HG03064 (cell line): Measurements from ENCODE around the gene FAM120A.
"Not testable (repeated sequence)": the region's sequence is repeated elsewhere in the genome, so short reads cannot be mapped to it uniquely, and the experiment has no call there.

Experiments
- ATAC-seq: cut with Tn5 transposase; IDR thresholded peaks from one replicate; pipeline ENCODE4 v1.9.1; 2021; ENCODE audit warnings: low read depth; ENCODE audit not compliant: unreplicated experiment

FAM120A gene, protein sequence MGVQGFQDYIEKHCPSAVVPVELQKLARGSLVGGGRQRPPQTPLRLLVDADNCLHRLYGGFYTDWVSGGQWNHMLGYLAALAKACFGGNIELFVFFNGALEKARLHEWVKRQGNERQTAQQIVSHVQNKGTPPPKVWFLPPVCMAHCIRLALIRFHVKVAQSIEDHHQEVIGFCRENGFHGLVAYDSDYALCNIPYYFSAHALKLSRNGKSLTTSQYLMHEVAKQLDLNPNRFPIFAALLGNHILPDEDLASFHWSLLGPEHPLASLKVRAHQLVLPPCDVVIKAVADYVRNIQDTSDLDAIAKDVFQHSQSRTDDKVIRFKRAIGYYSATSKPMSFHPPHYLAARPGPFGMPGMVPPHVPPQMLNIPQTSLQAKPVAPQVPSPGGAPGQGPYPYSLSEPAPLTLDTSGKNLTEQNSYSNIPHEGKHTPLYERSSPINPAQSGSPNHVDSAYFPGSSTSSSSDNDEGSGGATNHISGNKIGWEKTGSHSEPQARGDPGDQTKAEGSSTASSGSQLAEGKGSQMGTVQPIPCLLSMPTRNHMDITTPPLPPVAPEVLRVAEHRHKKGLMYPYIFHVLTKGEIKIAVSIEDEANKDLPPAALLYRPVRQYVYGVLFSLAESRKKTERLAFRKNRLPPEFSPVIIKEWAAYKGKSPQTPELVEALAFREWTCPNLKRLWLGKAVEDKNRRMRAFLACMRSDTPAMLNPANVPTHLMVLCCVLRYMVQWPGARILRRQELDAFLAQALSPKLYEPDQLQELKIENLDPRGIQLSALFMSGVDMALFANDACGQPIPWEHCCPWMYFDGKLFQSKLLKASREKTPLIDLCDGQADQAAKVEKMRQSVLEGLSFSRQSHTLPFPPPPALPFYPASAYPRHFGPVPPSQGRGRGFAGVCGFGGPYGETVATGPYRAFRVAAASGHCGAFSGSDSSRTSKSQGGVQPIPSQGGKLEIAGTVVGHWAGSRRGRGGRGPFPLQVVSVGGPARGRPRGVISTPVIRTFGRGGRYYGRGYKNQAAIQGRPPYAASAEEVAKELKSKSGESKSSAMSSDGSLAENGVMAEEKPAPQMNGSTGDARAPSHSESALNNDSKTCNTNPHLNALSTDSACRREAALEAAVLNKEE

DNA sequence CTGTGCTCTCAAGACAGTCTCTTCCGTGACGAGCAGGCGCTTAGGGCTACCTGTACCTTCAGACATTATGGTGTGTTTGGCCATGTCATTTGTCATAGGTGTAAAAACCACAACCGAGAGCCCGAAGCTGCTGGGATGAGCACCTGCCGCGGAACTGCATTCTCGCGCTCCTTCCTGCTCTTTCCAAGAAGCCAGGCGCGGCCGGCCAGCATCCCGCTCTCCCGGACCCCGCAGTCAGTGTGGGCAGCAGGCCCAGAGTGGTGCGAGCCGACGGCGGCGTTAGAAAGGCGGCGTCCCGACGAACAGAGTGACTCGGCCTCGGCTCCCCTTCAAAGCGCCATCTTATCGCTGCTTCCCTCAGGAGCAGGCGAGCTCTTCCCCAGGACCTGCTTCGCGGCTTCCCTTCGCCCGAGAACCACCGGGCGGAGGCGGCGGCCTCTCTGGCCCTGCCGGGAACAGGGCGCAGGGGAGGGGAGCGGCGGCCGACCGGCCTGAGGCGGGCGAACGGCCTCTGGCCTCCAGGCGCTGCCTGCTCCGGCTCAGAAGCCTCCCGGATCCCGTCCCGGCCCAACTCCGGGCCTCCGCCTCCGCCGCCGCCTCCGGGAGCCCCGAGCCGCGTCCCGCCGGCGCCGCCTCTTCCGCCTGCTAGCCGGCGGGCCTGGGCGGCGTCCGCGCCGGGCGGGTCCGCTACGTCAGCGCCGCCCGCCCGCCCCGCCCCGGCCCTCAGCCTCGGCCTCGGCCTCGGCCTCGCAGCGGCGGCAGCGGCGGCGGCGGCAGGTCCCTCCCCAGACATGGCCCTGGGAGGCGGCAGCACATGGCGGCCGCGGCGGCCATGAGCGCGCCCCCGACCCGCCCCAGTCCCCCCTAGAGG, at the start of gene FAM120A:
Gene FAM120A (plus strand): TSS at position 741 of the 871 bp plus-strand sequence. CDS start 231 bp downstream, outside the sequence.
- ATAC-seq, result peak; percentile 56

DNA sequence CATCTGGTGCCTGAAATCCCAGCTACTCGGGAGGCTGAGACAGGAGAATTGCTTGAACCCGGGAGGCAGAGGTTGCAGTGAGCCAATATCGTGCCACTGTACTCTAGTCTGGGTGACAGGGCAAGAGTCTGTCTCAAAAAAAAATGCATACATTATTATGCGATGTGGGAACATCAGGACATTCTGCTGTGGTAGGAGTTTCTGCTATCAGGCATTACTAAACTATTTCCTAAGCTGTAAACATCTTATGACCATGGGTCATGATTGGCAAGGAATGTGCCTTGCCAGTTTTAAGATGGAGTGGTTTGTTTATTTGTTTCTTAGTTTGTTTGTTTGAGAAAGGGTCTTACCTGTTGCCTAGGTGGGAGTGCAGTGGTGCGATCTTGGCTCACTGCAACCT, 45.1 kb upstream of the FAM120A start:
- no peak for ATAC-seq

DNA sequence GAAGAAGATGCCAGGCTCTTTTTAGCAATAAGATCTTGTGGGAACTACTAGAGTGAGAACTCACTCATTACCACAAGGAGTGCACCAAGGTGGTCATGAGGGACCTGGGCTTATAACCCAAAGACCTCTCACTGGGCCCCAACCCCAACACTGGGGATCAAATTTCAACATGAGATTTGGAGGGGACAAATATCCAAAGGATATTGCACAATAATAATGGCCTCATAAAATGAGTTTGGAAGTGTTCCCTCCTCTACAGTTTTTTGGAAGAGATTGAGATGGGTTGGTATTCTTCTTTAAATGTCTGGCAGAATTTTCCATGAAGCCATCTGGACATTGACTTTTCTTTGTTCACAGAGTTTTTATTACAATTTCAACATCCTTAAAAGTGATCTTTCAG, 38.0 kb upstream of the FAM120A start:
- no peak for ATAC-seq

DNA sequence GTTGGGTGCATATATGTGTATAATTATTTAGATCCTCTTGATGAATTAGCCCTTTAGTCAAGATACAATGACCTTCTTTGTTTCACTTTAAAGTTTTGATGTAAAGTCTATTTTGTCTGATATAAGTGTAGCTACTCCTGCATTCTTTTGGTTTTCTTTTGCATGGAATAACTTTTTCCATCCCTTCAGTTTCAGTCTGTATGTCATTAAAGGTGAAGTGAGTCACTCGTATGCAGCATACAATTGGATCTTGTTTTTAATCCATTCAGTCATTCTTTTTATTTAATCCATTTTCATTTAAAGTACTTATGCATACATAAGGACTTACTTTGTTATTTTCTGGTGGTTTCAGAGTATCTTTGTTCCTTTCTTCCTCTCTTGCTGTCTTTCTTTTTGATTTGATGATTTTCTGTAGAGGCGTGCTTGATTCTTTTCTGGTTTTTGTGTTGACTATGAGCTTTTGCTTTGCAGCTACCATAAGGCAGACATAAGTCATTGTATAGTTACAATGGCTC, 36.3 kb upstream of the FAM120A start:
- no peak for ATAC-seq

DNA sequence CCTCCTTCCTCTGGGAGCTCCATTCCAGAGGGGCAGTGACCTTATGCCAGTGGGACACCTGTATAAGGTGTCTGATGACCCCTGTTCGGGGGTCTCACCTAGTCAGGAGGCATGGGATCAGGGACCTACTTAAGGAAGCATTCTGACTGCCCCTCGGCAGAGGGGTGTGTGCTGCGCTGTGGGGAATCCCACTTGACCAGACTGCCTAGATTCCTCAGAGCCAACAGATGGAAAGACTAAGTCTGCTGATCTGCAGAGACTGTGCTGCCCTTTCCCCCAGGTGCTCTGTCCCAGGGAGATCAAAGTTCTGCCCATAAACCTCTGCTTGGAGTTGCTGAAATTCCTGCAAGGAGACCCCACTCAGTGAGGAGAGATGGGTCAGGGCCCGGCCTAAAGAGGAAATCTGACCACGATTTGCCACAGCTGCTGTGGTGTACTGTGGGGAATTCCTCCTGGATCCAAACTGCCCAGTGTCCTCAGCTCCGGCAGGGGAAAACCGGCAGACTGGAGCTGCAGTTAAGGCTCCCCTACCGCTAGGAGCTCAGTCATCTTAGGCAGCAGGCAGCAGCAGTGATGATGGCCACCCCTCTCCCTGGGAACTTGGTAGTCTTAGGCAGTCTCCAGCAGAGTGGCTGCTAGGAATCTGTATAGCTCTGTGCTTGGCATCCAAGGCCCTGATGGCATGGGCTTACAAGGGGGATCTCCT, 34.8 kb upstream of the FAM120A start:
- ATAC-seq, result no peak

DNA sequence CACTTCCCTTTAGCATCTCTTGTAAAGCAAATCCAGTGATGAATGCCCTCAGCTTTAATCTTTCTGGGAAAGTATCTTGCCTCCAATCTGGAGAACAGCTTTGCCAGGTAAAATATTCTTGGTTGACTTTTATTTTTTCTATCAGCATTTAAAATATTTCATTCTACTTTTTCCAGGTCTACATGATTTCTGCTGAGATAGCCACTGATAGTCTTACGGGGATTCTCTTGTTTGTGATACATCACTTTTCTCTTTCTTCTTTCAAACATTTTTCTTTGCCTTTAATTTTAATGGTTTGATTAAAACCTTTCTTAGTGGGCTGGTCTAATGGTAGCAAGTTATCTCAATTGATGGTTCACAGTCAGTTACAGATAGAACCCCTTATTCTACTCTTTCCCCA, 33.9 kb upstream of the FAM120A start:
- no peak for ATAC-seq

DNA sequence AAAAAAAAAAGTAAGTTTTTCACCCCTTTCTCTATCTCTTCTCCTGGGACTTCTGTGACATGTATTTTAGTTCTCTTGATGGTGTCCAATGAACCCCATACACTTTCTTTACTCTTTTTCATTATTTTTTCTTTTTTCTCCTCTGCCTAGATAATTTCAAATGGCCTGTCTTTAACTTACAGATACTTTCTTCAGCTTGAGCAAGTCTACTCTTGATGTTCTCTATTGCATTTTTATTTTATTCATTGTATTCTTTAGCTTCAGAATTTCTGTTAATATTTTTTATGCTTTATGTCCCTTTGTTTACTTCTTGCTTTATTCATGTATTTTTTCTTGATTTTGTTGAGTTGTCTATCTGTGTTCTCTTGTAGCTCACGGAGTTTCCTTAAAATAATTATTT, 32.5 kb upstream of the FAM120A start:
- no peak for ATAC-seq

DNA sequence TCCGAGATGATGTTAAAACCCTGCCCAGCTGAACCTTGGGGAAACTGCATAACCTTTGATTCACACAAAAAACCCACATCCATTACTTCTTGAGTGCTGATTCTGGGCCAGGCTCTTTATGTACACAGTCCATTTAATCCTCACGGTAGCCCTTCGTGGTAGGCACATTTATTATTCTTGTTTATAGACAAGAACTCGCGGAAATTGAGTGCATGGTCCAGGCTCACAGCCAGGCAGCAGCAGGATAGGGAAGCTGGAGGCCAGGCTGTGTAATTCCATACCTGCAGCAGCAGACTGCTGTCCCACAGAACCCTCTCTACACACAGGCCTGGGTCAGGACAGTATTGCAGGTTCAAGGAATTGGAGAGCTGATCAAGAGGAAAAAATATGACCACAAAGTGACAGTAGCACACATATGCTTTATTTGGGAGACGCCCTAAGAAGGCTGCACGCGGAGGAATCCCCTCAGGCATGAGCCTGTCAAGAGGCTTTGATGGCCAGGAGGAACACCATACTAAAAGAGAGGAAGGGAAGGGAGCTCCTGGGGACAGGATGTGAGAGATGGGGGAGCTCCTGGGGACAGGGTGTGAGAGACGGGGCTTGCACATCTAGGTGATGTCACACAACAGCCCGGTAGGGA, 28.4 kb upstream of the FAM120A start:
- ATAC-seq, result no peak

DNA sequence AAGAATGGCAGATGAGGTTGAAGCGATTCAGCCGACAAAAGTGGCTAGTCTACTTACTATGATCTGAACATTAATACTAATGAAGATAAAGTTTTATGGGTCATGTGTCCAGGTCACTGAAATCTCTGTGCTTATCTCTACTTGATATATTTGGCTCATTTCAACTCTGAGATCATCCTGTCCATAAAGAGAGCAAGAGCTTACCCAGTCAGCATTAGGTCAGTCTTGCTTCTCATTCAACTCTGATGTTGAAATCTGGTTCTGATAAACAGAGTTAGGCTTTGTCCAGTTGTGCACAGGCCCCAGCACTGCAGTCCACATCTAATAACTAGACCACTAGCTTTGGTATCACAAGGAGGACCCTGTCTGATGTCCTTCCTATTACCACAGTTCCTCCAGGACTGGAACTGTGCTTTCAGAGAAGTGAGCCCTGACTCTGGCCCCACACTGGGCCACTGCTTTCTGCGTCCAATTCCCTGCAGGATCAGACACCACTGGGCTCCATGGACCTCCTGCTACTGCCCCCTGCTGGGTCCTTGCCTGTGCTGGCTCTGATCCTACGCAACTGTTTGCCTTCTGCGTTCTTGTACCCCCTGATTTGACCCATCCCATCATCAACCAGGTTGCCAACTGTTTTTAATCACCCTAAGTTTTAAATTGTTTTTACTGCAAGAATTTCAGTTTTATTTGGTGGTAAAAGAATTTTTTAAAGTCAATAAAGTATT, 23.7 kb upstream of the FAM120A start:
- no peak for ATAC-seq

DNA sequence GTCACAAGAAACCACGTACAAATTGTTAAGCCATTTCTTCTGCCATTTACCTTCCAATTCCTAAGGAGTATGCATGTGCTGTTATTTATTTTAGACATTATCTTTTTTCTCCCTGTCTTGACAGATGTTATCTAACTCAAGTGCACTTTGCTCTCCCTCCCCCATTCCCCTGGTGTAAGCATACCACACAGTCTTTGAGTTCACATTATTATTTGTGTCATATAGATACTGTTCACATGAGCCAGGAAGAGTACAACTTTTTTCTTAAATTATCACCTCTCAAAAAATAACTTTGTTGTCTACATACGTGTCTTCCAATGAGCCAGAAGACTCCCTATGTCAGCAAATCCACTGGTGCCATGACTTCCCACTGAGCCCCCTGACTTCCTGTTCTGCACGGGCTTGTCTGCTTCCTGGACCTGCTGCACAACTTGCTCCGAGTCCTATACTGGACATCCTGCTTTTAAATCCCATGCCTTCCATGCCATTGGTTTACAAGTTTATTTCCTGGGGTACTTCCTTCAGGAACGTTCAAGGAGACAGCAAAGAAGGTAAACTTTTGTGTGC, 19.9 kb upstream of the FAM120A start:
- ATAC-seq, result no peak

DNA sequence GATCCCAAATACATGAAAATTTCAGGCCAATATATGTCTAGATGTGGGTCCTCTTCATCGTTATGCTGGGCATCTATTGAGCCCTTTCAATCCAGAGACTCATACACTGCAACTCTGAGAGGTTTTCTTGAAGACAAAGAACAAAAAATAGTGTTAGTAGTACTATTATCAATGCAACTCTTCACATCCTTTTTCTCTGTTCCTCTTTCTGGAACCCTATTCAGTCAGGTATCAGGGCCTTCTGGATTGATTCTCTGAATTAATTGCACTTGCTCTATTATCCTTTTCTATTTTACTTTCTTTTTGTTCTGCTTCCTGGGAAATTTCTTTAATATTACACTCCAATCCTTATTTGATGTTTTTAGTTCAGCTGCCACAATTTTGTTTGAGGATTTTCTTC, 18.5 kb upstream of the FAM120A start:
- ATAC-seq, result no peak

DNA sequence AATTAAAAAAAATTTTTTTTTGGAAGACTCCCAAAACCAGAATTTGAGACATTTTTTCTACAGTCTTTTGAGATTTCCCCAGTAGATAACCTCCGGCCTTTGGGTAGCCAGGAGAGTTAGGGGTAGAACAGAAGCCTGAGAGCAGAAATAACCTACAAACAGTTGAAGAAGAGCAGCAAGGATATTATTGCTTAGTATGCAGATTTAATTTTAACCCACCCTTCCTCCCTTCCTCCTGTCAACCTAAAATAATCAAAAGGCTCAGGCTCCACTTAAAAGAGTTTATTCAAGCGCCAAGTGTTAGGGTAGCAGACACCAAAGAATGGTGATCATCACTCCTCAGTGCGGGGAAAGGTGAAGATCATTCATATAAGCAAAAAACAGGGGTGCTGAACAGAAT, 17.4 kb upstream of the FAM120A start:
- ATAC-seq, result no peak

DNA sequence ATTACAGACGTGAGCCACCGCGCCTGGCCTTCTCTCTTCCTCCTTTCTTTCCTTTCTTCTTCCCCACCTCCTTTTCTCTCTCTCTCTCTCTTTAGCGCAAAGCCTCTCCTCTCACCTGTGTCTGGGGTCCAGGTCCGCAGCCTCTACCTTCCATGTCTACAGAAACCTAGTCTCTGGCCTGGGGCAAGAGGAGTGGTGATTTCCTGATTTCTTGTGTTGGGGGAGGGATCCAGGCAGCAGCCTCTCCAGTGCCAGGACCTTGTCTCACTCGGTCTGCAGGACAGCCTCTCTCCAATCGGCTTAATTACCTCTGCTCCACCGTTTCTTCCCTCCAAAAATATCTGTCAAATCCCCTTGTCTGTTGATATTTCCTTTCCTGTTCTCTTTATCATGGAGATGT, 16.1 kb upstream of the FAM120A start:
- no peak for ATAC-seq

DNA sequence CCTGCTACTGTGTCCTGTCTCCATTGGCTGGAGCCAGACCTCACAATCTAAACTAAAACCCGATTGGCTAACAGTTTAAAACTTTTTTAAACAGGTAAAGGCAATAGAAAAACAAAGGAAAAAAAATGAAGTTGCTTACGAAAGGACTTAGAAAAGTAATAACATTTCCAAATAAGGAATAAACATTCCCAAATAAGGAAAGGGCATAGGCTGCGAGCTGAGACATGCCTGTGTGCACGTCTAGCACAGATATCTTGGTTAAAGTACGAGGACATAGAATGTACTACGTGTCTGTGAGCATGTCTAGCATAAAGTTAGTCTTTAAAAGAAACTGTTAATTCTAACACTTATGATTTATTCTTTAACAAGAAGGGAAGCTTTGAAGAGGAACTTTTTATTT, 15.3 kb upstream of the FAM120A start:
- ATAC-seq, result no peak

DNA sequence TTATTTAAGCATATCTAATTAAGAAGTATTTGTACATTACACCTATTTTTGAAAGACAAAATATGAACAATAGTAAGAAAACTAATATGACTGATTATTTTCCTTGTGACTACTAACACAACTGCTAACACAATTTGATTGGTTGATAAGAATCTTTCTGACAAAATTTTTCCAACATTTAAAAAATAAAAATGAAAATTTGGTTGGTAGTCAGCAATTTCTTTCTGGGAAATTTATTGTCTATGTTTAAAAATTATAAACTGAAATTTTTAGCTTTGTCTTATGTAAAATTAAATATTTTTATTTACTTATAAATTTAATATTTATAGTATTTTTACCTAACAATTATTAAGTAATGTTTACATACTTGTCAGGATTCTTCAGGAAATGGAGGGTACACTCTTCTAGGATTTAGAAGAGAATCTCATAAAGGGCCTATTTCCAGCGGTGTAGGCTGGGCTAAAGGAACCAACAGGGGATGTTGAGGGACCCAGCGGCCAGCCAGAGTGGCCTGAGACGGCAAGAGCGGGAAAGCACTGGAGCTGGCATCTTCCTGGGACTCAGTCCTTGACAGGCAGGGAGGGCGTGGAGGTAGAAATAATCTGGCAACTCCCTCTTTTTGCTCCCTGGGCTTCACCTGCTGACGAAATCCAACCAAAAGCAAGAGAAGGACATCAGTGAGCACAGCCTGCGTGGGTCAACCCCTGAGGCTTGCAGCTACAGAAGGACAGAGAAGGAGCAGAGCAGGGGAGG, 14.7 kb upstream of the FAM120A start:
- no peak for ATAC-seq

DNA sequence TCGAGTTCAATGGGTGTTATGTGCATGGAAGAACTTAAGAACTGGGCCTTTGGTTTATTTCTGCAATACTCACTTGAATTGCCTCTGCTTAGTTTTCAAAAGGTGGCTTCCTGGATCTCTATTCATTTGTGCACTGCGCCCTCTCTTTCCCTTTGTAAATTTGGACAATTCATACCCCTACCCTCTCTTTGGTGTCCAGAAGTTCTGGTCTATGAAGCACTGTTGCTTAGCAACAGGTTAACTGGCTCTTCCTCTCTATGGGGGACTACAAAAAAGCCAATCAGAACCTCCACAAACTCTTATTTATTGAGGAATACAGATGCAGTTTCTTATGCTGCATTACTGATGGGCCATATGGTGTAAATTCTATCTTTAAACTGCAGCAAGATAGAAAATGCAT, 13.5 kb upstream of the FAM120A start:
- no peak for ATAC-seq

DNA sequence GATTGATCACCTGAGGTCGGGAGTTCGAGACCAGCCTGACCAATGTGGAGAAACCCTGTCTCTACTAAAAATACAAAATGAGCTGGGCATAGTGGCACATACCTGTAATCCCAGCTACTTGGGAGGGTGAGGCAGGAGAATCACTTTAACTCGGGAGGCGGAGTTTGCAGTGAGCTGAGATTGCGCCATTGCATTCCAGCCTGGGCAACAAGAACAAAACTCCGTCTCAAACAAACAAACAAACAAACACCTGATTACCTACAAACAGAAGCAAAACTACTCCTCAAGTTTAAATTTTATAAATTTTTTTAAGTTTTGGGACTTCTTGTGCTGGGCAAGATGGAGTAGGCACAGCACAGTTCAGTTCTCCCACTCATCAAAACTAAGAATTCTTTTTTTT, 12.2 kb upstream of the FAM120A start:
- not testable (repeated sequence) for ATAC-seq
